Activated T-cell treated with anti-CD3 and anti-CD28 coated beads, Interleukin-2, amount 50 U/mL, for 72 hours (primary cell): ENCODE results near the gene CACNA2D2. TPM values are rescaled to one million over a fixed set of nuclear protein-coding genes. Genes with fewer than 3 reads are reported as not detected.

ENCODE experiments used
- ATAC-seq, 2 donors: fragments of 150-1000 bp; cut with Tn5 transposase; replicated peaks in 1 of 2; 2 replicates each; pipeline ENCODE4 v1.10.0; 2021; ENCODE audit warnings: moderate library complexity in 2 of 2, mild to moderate bottlenecking in 1 of 2
- DNase-seq, 2 donors: peaks; one replicate each; pipeline ENCODE4 v3.0.0; 2021 to 2022; ENCODE audit warnings: mixed read lengths in 1 of 2
- H3K27ac Mint-ChIP-seq: one replicate; pipeline ENCODE4 v1.8.0; 2022; ENCODE audit warnings: mild to moderate bottlenecking, moderate library complexity, mixed read lengths
- H3K27me3 Mint-ChIP-seq: one replicate; pipeline ENCODE4 v1.8.0; 2022; ENCODE audit warnings: low read depth, mixed read lengths
- H3K36me3 Mint-ChIP-seq, 2 donors: one replicate each; pipeline ENCODE4 v1.8.0; 2022; ENCODE audit warnings: mixed read lengths in 2 of 2, mild to moderate bottlenecking in 1 of 2; ENCODE audit not compliant: insufficient read depth in 2 of 2
- H3K4me1 Mint-ChIP-seq: one replicate; pipeline ENCODE4 v1.8.0; 2022; ENCODE audit warnings: low read depth, mixed read lengths
- H3K4me3 Mint-ChIP-seq, 2 donors: one replicate each; pipeline ENCODE4 v1.8.0; 2022; ENCODE audit warnings: mild to moderate bottlenecking in 2 of 2, mixed read lengths in 2 of 2, moderate library complexity in 2 of 2
- H3K9me3 Mint-ChIP-seq, 2 donors: one replicate each; pipeline ENCODE4 v1.8.0; 2022; ENCODE audit warnings: mixed read lengths in 2 of 2
- total RNA-seq, 2 donors: library from RNA; stranded (reverse); gene quantifications; one replicate each; pipeline ENCODE4 v1.2.3, GENCODE V29; 2022

The CACNA2D2 gene
- total RNA-seq, 2 donors from 2014 or later = 3.3 to 5.4 TPM

DNA sequence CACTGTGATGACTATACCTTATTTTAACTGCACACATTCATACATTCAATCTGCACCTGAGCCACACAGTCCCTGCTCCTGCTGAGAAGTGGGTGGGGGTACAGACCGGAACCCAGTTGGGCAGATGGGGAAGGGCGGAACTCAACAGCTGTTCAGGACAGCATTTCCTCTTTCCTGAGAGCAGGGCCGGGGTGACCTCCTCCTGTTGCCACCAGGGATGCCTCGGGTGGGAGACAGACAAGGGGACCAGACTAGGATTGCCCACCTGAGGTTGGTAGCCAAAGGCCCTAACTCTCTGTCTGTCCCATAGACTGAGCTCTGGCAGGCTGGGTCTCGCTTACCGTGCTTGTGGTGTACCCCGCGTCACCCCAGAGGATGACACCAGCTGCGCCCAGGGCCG lies 184.8 kb downstream of the CACNA2D2 start:
- H3K27ac Mint-ChIP-seq = no peak overlapping the region
- H3K4me3 Mint-ChIP-seq = no peak overlapping the region
- ATAC-seq = no peak
- H3K9me3 Mint-ChIP-seq = no peaks in the 10 kb centered on the region
- H3K27me3 Mint-ChIP-seq = no peaks in the 10 kb centered on the region
- H3K4me1 Mint-ChIP-seq = peaks cover 39% of the 10 kb centered on the region
- DNase-seq = no peak
- no peaks in the 10 kb centered on the region for H3K36me3 Mint-ChIP-seq

DNA sequence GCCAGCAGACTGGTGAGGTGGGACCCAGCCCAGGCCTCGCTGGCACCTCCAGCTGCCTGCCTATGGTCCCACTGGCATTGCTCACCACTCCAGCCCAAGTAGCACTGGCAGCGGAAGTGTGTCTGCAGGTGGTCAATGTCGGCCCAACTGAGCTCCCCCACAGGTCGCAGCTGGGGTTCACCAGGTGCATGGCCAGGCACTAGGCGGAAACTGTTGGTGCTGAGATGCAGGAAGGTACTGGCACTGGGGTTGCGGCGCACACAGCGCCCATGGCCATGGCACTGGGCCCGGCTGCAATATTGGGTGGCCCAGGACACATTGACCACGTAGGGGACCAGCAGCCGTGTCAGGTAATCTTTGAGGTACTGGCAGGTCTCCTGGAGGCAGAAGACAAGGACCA lies 185.3 kb downstream of the CACNA2D2 start:
- Mint-ChIP-seq H3K27me3 (no peaks in the 10 kb centered on the region), H3K27ac (no peak overlapping the region), H3K4me1 (peaks cover 39% of the 10 kb centered on the region), H3K36me3 (no peaks in the 10 kb centered on the region), H3K4me3 (no peak overlapping the region), H3K9me3 (no peaks in the 10 kb centered on the region)
- DNase-seq (no peak), ATAC-seq (no peak)

DNA sequence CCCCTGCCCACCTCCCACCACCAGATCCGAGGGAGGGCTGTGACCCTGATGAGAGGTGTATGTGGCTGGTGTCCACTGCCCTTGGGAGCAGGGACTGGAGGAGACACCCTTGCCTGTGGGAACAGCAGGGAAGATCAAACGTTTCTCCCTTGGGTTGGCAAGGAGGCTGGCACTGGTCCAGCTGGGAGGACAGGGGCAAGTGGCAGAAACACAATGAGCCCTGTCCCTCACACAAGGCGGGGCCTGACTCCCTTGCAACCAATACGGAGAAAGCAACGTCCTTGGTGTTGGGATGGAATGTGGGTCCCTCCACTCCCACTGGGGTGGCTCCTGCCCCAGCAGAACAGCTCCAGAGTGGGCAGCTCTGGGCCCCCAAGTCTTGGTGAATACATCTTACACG lies 186.1 kb downstream of the CACNA2D2 start:
- Mint-ChIP-seq H3K4me3 (no peak overlapping the region), H3K36me3 (no peaks in the 10 kb centered on the region), H3K9me3 (no peaks in the 10 kb centered on the region), H3K27ac (no peak overlapping the region), H3K4me1 (peaks cover 39% of the 10 kb centered on the region), H3K27me3 (no peaks in the 10 kb centered on the region)
- ATAC-seq (no peak), DNase-seq (no peak)

DNA sequence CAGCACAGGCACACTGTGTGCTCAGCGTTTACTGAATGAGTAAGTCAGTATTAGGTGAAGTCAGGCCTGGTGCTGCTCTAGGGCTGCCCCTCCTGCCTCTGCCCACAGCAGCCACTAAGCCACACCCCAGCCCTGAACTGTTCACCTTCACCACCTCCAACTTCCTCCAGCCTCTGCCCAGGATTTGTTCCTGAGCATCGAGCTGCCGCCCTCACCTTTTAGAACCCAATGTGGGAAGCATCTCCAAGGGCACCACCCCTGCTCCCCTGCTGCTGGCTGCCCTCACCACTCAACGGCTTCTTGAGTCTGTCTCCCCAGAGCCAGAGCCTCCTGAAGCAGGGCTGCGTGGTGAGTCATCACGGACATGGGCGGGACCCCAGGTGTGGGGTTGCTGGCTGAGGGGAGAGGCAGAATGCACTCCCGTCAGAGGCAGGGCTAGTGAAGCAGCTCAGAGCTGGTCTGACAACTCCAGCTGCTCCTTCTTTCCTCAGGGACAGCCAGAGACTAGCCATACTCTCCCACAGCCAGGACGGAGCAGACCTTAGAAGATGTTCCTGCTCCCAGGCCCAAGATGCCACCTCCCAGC lies 186.7 kb downstream of the CACNA2D2 start:
- no peaks in the 10 kb centered on the region for H3K36me3 Mint-ChIP-seq
- H3K27ac Mint-ChIP-seq = peak overlapping the region; percentile 13
- H3K4me1 Mint-ChIP-seq = peaks cover 39% of the 10 kb centered on the region
- peak overlapping the region; percentile 16 to 66 for H3K4me3 Mint-ChIP-seq
- DNase-seq (peak in 1 of 2 donors; percentile 49), ATAC-seq (peak; percentile 30 to 38)
- no peaks in the 10 kb centered on the region for H3K9me3 Mint-ChIP-seq
- no peaks in the 10 kb centered on the region for H3K27me3 Mint-ChIP-seq

DNA sequence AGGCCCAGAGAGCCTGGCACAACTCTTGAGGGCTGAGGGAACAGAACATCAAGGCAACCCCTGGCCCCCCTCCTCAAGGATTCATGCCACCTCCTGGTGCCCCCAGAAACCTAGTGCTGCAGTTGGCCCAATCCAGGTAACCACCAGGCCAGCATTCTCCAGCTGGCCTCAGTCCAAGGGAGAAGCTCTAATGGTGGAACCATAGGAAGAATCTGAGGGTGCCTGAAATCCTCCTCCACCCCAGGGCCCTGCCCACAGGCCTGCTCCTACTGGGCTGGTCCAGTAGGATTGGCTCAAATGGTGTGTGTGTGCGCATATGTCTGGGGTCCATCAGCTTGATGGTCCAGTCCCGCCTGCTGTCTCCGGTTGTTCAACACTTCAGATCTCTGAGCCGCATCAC lies 188.6 kb downstream of the CACNA2D2 start:
- no peak overlapping the region for H3K4me3 Mint-ChIP-seq
- H3K27me3 Mint-ChIP-seq = no peaks in the 10 kb centered on the region
- no peak for DNase-seq
- peaks cover 30% of the 10 kb centered on the region for H3K4me1 Mint-ChIP-seq
- ATAC-seq = no peak
- H3K9me3 Mint-ChIP-seq = no peaks in the 10 kb centered on the region
- no peaks in the 10 kb centered on the region for H3K36me3 Mint-ChIP-seq
- no peak overlapping the region for H3K27ac Mint-ChIP-seq

DNA sequence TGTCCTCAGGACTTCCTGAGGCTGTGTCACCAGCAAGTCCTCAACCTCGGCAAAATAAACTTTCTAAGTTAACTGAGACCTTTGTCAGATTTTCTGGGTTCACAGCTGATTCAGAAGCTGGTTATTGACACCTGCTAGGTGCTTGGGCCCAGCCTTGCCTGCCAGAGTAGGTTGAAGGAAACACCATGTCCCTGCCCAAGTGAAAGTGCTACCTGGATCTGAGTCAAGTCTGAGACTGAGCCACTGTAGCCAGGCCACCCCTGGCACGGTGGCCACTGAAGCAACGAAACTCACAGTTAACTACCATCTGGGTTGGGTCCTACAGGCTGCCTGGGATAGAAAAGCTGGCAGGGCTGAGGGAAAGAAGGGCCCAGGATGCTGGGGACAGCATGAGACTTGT lies 189.1 kb downstream of the CACNA2D2 start:
- H3K4me1 Mint-ChIP-seq = peaks cover 26% of the 10 kb centered on the region
- no peak overlapping the region for H3K27ac Mint-ChIP-seq
- no peaks in the 10 kb centered on the region for H3K27me3 Mint-ChIP-seq
- H3K9me3 Mint-ChIP-seq = no peaks in the 10 kb centered on the region
- H3K4me3 Mint-ChIP-seq = no peak overlapping the region
- H3K36me3 Mint-ChIP-seq = no peaks in the 10 kb centered on the region
- no peak for ATAC-seq
- DNase-seq = no peak

Other genes starting within 250 kb of the CACNA2D2 start
- 1 to 10 TPM; 1.9 to 3.3 TPM for gene SEMA3B, start 234.5 kb downstream of the CACNA2D2 start, total RNA-seq
- under 1 TPM in 1 of 2 donors, not detected in 1; 0.26 TPM for gene LSMEM2, start 224.5 kb downstream of the CACNA2D2 start, total RNA-seq
- gene IFRD2, start 211.2 kb downstream of the CACNA2D2 start, total RNA-seq = 10 to 100 TPM; 56.3 to 62.1 TPM
- gene HYAL3, start 204.2 kb downstream of the CACNA2D2 start, total RNA-seq = 1 to 10 TPM; 6.7 to 7.1 TPM
- gene NAA80, start 204.2 kb downstream of the CACNA2D2 start, total RNA-seq = 10 to 100 TPM; 19.5 to 20.0 TPM
- under 1 TPM in 1 of 2 donors, not detected in 1; 0.19 TPM for gene HYAL1, start 200.1 kb downstream of the CACNA2D2 start, total RNA-seq
- 1 to 10 TPM; 4.6 to 4.8 TPM for gene HYAL2, start 180.9 kb downstream of the CACNA2D2 start, total RNA-seq
- gene TUSC2, start 175.4 kb downstream of the CACNA2D2 start, total RNA-seq = 10 to 100 TPM; 16.2 to 16.8 TPM
- gene RASSF1, start 162.8 kb downstream of the CACNA2D2 start, total RNA-seq = 10 to 100 TPM; 51.4 to 61.6 TPM
- 1 to 10 TPM; 1.2 TPM for gene ZMYND10, start 157.9 kb downstream of the CACNA2D2 start, total RNA-seq
- gene NPRL2, start 152.9 kb downstream of the CACNA2D2 start, total RNA-seq = 10 to 100 TPM; 46.0 to 46.4 TPM
- 10 to 100 TPM; 16.1 to 17.0 TPM for gene CYB561D2, start 152.8 kb downstream of the CACNA2D2 start, total RNA-seq
- 10 to 100 TPM; 21.5 to 22.6 TPM for gene TMEM115, start 144.1 kb downstream of the CACNA2D2 start, total RNA-seq
- 10 to 100 TPM; 22.7 to 32.5 TPM for gene C3orf18, start 64.1 kb upstream of the CACNA2D2 start, total RNA-seq
- gene HEMK1, start 65.9 kb upstream of the CACNA2D2 start, total RNA-seq = 10 to 100 TPM; 54.5 to 64.6 TPM
- 100 to 1,000 TPM; 242 to 271 TPM for gene CISH, start 108.1 kb upstream of the CACNA2D2 start, total RNA-seq
- 100 to 1,000 TPM; 116 to 129 TPM for gene MAPKAPK3, start 113.5 kb upstream of the CACNA2D2 start, total RNA-seq
- 1 to 10 TPM; 7.2 to 9.7 TPM for gene DOCK3, start 171.3 kb upstream of the CACNA2D2 start, total RNA-seq